Measurements from ENCODE around the gene CYTH1.

Gene CYTH1

GRCh38 chr17:78781893-78782304, at the start of gene CYTH1:
Gene CYTH1, minus strand, starts transcription at chr17:78782273. Its CDS starts 50 bp downstream, at chr17:78782223.
- DNase-seq (ENCODE audit: low read depth in 2 of 2), result no peak

- DNase-seq (ENCODE audit: low read depth in 2 of 2), result no peak
Measured at GRCh38 chr17:78829477-78829876, 47.4 kb upstream of the CYTH1 start.

- no peak for DNase-seq (ENCODE audit: low read depth in 2 of 2)
Measured at GRCh38 chr17:78828470-78829185, 46.6 kb upstream of the CYTH1 start.

- DNase-seq (ENCODE audit: low read depth in 2 of 2), result no peak
Measured at GRCh38 chr17:78826836-78827509, 44.9 kb upstream of the CYTH1 start.

- DNase-seq (ENCODE audit: low read depth in 2 of 2), result no peak
Measured at GRCh38 chr17:78826421-78826820, 44.3 kb upstream of the CYTH1 start.

GRCh38 chr17:78825696-78826095, 43.6 kb upstream of the CYTH1 start:
- no peak for DNase-seq (ENCODE audit: low read depth in 2 of 2)

- no peak for DNase-seq (ENCODE audit: low read depth in 2 of 2)
Measured at GRCh38 chr17:78824240-78824639, 42.2 kb upstream of the CYTH1 start.

- DNase-seq (ENCODE audit: low read depth in 2 of 2), result no peak
Measured at GRCh38 chr17:78823282-78824046, 41.4 kb upstream of the CYTH1 start.

- no peak for DNase-seq (ENCODE audit: low read depth in 2 of 2)
Measured at GRCh38 chr17:78822552-78822951, 40.5 kb upstream of the CYTH1 start.

- no peak for DNase-seq (ENCODE audit: low read depth in 2 of 2)
Measured at GRCh38 chr17:78821961-78822360, 39.9 kb upstream of the CYTH1 start.

GRCh38 chr17:78820841-78821240, 38.8 kb upstream of the CYTH1 start:
- DNase-seq (ENCODE audit: low read depth in 2 of 2), result no peak

GRCh38 chr17:78819806-78820792, 38.0 kb upstream of the CYTH1 start:
- DNase-seq (ENCODE audit: low read depth in 2 of 2), result no peak

GRCh38 chr17:78819402-78819801, 37.3 kb upstream of the CYTH1 start:
- no peak for DNase-seq (ENCODE audit: low read depth in 2 of 2)

GRCh38 chr17:78818932-78819331, 36.9 kb upstream of the CYTH1 start:
- no peak for DNase-seq (ENCODE audit: low read depth in 2 of 2)

- DNase-seq (ENCODE audit: low read depth in 2 of 2), result no peak
Measured at GRCh38 chr17:78818152-78818846, 36.2 kb upstream of the CYTH1 start.

- DNase-seq (ENCODE audit: low read depth in 2 of 2), result peak; percentile 24 to 62
Measured at GRCh38 chr17:78817123-78817522, 35.0 kb upstream of the CYTH1 start.

- DNase-seq (ENCODE audit: low read depth in 2 of 2), result no peak
Measured at GRCh38 chr17:78815696-78816095, 33.6 kb upstream of the CYTH1 start.

GRCh38 chr17:78812855-78813254, 30.8 kb upstream of the CYTH1 start:
- DNase-seq (ENCODE audit: low read depth in 2 of 2), result no peak

GRCh38 chr17:78808163-78808562, 26.1 kb upstream of the CYTH1 start:
- no peak for DNase-seq (ENCODE audit: low read depth in 2 of 2)

GRCh38 chr17:78806451-78806850, 24.4 kb upstream of the CYTH1 start:
- DNase-seq (ENCODE audit: low read depth in 2 of 2), result peak in 1 of 2 donors; percentile 43

- peak; percentile 54 to 71 for DNase-seq (ENCODE audit: low read depth in 2 of 2)
Measured at GRCh38 chr17:78805301-78805700, 23.2 kb upstream of the CYTH1 start.

Data from activated CD4-positive, alpha-beta T cell treated with anti-CD3 and anti-CD28 coated beads for 24 hours (primary cell).